Kidney (tissue), 14 donors: ENCODE data around the gene RAP1GAP2. TPM values are rescaled to one million over a fixed set of nuclear protein-coding genes. Genes with fewer than 3 reads are reported as not detected.
A peak's percentile ranks its signal among the peaks of the same experiment; 100 is the strongest.

Source experiments
- DNase-seq, 5 donors: peaks; one replicate each; pipeline ENCODE4 v3.0.0-alpha.2; 2013 to 2020
- FAIRE-seq: peaks from 2 replicates; lab custom pipeline; 2012; peaks lifted over from hg19 to GRCh38; lab: Jason Lieb, UNC
- H3K27ac ChIP-seq, 2 donors: one replicate each; pipeline ENCODE4 v1.7.0; 2013; ENCODE audit warnings: low read depth in 2 of 2, low read length in 2 of 2, inconsistent platforms in 1 of 2
- H3K27me3 ChIP-seq: one replicate; pipeline ENCODE4 v1.7.1; 2013; ENCODE audit warnings: low read length, inconsistent platforms; ENCODE audit not compliant: control insufficient read depth, insufficient read depth
- H3K36me3 ChIP-seq, 3 donors: one replicate each; pipeline versions ENCODE4 v1.7.0 to v1.7.1; 2013; ENCODE audit warnings: low read length in 3 of 3, control low read depth in 1 of 3, inconsistent platforms in 1 of 3; ENCODE audit not compliant: insufficient read depth in 3 of 3, control insufficient read depth in 2 of 3
- H3K4me1 ChIP-seq, 3 donors: one replicate each; pipeline versions ENCODE4 v1.7.0 to v1.7.1; 2013; ENCODE audit warnings: low read length in 3 of 3, inconsistent platforms in 1 of 3, low read depth in 1 of 3; ENCODE audit not compliant: control insufficient read depth in 2 of 3, insufficient read depth in 2 of 3
- H3K4me3 ChIP-seq, 3 donors: one replicate each; pipeline versions ENCODE4 v1.7.0 to v1.8.1; 2013; ENCODE audit warnings: low read length in 3 of 3, control low read depth in 1 of 3, inconsistent platforms in 1 of 3
- H3K9ac ChIP-seq, 3 donors: one replicate each; pipeline versions ENCODE4 v1.7.0 to v1.7.1; 2013; ENCODE audit warnings: low read length in 3 of 3, control low read depth in 1 of 3, inconsistent platforms in 1 of 3
- H3K9me3 ChIP-seq, 3 donors: one replicate each; pipeline versions ENCODE4 v1.7.0 to v1.7.1; 2013; ENCODE audit warnings: low read length in 3 of 3, control low read depth in 1 of 3, inconsistent platforms in 1 of 3; ENCODE audit not compliant: control insufficient read depth in 2 of 3, insufficient read depth in 1 of 3
- CTCF ChIP-seq: IDR thresholded peaks from 3 replicates; pipeline ENCODE4 v1.5.1; 2012; ENCODE audit warnings: mild to moderate bottlenecking, moderate library complexity, borderline replicate concordance; ENCODE audit not compliant: insufficient read depth; ENCODE audit errors: extremely low read depth
- intact Hi-C: fragments of 100-400 bp; cut with DNase I; formaldehyde crosslinking; loops from one replicate; pipeline ENCODE4 v1.11.1; 2022
- polyA plus RNA-seq: library from polyadenylated mRNA; stranded (reverse); fragments of 350-450 nt; fragmentation: Illumina TruSeq; extraction: RNeasy Lipid Tissue Mini Kit (QIAGEN cat#74804); gene quantifications from one replicate; pipeline ENCODE4 v1.2.3, GENCODE V29; 2014; ENCODE audit warnings: low read depth, low replicate concordance; ENCODE audit not compliant: insufficient read depth
- total RNA-seq: library from RNA; stranded (reverse); fragmentation: NEBNext Ultra II Directional; extraction: Animal tissue kit (Norgen Biotek cat#: 25700); gene quantifications from one replicate; pipeline ENCODE4 v1.2.1, GENCODE V29; 2021
- donor health status: control.
- donor health status: control.
- donor health status: control.
- donor health status: control.
- donor health status: control.
- donor health status: DM: yes; HTN: yes; CAD: no.
- donor health status: Normal renal cell carcinoma (clear cell type).

The RAP1GAP2 gene
- total and polyA plus RNA-seq, 2 donors from 2014 or later: 6.8 to 46.2 TPM

DNA sequence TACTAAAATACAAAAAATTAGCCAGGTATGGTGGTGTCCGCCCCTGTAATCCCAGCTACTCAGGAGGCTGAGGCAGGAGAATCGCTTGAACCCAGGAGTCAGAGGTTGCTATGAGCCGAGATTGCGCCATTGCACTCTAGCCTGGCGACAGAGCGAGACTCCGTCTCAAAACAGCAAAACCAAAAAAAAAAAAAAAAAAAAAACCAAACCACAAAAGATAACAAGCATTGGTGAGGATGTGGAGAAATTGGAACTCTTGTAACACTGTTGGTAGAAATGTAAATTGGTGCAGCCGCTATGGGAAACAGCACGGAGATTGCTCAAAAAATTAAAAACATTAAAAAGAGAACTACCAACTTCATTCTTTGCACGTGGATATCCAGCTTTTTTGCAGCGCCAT, 147.7 kb downstream of the RAP1GAP2 start:
- Histone ChIP-seq H3K9ac (no peak overlapping the region), H3K9me3 (no peaks in the 10 kb centered on the region), H3K4me3 (no peak overlapping the region), H3K27me3 (no peaks in the 10 kb centered on the region), H3K4me1 (no peaks in the 10 kb centered on the region), H3K27ac (no peak overlapping the region), H3K36me3 (no peaks in the 10 kb centered on the region)
- DNase-seq (peak in 1 of 5 donors; percentile 8), FAIRE-seq (no peak)
- intact Hi-C loops: no loop called here
- no peak for TF ChIP-seq CTCF

DNA sequence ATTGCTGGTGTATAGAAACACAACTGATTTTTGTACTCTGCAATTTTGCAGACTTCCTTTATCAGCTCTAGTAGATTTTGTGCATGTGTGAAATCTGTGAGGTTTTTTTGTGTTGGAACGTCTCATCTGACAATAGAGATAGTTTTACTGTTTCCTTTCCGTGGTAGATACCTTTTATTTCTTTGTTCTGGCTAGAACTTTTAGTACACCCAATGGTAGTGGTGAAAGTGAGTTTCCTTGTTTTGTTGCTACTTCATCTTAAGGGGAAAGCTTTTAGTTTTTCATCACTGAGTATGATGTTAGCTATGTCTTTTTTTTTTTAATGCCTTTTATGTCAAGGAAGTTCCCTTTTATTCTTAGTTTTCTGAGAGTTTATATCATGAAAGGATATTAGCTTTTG, 149.1 kb downstream of the RAP1GAP2 start:
- Histone ChIP-seq H3K27ac (no peak overlapping the region), H3K9ac (no peak overlapping the region), H3K27me3 (no peaks in the 10 kb centered on the region), H3K9me3 (no peaks in the 10 kb centered on the region), H3K4me3 (no peak overlapping the region), H3K36me3 (no peaks in the 10 kb centered on the region), H3K4me1 (no peaks in the 10 kb centered on the region)
- no peak for FAIRE-seq
- DNase-seq: no peak
- intact Hi-C loops: no loop called here
- TF ChIP-seq CTCF: no peak

- intact Hi-C loops: no loop called here
- DNase-seq (no peak), FAIRE-seq (no peak)
- H3K4me3 ChIP-seq: no peak overlapping the region
- TF ChIP-seq CTCF: no peak
- H3K36me3 ChIP-seq: no peaks in the 10 kb centered on the region
- H3K27ac ChIP-seq: no peak overlapping the region
- H3K27me3 ChIP-seq: no peaks in the 10 kb centered on the region
- H3K9ac ChIP-seq: no peak overlapping the region
- H3K4me1 ChIP-seq: no peaks in the 10 kb centered on the region
- no peaks in the 10 kb centered on the region for H3K9me3 ChIP-seq
Measured at GRCh38 chr17:2946144-2946543, 149.9 kb downstream of the RAP1GAP2 start.

GRCh38 chr17:2947588-2947950, 151.3 kb downstream of the RAP1GAP2 start:
- Histone ChIP-seq H3K9me3 (no peaks in the 10 kb centered on the region), H3K4me1 (no peaks in the 10 kb centered on the region), H3K27ac (no peak overlapping the region), H3K9ac (no peak overlapping the region), H3K27me3 (no peaks in the 10 kb centered on the region), H3K4me3 (no peak overlapping the region), H3K36me3 (no peaks in the 10 kb centered on the region)
- DNase-seq (peak in 1 of 5 donors; percentile 26), FAIRE-seq (no peak)
- no peak for TF ChIP-seq CTCF
- intact Hi-C loops: no loop called here
